HG03457 (cell line): ENCODE results near the gene IKZF2.

Experiments used
- ATAC-seq: cut with Tn5 transposase; IDR thresholded peaks from one replicate; pipeline ENCODE4 v1.9.1; 2021; ENCODE audit warnings: moderate number of reproducible peaks; ENCODE audit not compliant: unreplicated experiment

Gene IKZF2

DNA sequence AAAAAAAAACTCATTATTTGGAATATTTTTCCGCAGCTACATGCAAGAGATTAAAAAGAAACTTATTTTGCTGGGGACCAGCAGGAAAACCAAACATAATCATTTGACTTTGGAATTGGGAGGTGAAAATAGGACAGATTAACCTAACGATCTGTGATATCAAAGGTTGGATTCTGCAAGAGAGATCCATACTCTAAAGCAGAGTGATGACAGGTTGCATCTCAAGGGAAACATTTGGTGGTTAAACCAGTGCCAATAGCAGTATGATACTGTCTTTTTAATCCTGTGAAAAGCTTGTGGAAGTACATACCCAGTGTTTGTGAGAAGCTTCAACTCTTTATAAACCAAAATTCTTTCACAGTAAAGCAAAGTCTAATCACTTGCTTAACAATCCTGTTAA lies 5.3 kb upstream of the IKZF2 start:
- ATAC-seq = no peak

DNA sequence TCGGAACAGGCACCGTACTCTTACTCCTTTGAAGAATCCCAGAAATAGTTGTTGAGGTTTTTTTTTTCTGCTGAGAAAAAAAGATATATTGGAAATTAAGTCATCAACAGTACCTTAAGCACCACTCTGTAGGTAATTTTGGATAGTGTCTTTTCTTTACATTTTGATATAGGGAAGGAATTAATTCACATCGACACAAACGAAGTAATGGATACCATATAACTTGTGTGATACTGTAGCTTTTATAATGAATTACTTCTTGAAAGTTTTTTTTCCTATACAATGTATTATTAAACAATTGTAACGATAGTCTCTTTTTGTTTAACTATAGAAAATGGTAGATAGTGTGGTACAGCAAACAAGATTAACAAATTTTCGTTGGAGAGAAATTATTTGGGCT lies 1.5 kb upstream of the IKZF2 start:
- ATAC-seq = no peak

DNA sequence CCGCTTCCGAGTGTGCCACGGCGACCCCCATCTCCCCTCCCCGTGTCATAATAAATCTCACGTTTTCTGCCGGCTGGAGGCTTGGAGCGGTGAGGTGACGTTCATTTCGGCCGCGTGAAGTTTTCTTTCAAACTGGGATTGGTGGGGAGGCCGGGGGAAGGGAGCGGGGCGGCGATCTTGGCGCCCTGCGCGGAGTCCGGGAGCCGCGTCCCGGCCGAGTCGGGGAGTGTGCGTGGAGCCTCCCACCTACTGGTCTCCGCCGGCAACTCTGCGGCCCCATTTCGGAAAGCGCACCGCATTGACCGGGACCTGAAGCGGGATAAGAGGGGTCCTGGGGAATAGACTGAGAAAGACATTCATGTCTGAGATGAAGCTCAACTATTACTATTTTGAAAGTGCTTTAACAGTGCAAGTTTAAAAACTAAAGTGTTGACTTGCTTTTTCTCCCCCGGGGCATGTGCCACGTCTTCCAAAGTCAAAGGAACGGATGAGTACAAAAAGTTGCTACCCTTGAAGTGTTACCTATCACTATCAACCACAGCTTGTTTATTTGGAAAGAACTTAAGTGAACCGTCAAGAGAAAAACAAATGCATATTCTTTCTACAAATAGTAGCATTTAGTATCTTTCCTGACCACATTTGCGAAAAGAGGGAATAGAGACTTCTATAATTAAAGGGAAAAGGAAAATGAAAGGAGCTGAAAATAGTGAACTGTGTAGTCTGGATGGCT lies 818 bp upstream of the IKZF2 start:
- peak; percentile 15 for ATAC-seq

DNA sequence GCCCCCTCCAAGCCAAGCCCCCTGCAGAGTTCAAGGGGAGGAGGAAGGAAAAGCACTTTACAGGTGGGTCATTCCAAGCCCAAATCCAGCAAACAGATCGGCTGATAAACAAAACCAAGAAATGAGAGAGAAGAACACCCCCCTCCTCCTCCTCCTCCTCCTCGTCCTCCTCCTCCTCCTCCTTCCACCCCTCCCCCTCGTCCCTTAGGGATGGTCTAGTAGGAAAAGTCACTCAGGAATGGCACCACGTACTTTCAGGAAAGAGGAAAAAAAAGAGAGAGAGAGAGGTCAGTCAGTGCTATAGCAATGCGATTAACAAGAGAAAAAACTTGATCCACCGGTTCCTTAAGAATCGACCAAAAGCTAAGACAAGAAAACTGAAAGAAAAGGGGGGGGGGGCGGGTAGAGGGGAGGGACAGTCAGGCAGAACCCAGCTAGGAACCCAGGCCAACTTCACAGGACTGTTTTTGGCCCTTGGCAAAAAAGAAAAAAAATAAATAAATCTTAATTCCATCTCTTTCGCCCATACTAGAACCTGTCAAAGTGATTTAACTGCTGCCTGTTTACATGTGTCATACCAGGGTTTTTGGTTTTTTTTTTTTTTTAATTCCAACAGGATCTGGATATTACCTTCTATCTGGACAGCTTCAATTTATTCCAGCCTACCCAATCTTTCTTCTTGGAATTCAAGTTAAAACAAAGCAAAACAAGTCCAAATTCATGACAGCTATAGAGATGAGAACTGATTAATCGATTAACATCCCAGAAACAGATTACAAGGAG lies 906 bp downstream of the IKZF2 start:
- no peak for ATAC-seq

DNA sequence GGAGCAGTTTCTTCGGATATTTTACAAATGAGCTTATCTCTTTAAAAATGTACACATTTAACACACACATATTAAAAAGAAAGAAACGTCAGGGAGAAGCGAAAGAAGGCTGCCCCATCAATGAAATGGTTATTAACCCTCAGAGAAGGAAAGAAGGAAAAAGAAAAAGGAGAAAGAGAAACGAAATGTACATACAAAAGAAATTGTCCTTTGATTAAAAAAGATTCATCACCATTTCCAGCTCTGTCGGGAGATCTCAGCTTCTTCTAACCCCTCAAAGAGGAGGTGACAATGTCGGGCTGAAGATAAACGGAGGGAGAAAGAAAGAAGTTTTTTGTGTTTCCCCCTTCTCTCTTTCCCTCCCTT lies 1.5 kb downstream of the IKZF2 start:
- ATAC-seq = no peak

DNA sequence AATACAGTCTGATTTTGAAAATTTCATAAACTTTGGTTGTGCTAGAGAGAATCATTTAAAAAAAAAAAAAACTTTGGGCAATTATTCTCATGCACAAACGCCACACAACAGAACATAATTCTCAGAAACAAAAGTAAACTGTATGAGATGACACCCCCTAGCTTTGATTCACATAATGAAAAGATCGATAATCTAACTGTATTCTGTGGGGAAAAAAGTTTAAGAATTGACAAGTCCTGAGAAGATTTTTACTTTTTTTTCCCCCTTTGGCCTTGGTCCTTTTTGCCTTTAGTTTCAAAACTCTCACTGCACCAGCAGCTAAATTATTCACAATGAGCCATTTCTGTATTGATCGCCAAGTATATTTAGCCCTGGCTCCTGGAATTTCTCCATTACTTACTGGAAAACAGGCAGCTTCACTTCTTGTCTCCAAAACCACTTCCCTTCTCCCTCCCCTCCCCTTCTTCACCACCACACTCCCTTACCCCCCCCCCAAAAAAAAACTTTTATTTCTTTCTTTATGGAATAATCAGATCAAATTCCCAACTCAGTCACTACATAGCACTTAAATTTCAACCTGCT lies 2.0 kb downstream of the IKZF2 start:
- no peak for ATAC-seq

DNA sequence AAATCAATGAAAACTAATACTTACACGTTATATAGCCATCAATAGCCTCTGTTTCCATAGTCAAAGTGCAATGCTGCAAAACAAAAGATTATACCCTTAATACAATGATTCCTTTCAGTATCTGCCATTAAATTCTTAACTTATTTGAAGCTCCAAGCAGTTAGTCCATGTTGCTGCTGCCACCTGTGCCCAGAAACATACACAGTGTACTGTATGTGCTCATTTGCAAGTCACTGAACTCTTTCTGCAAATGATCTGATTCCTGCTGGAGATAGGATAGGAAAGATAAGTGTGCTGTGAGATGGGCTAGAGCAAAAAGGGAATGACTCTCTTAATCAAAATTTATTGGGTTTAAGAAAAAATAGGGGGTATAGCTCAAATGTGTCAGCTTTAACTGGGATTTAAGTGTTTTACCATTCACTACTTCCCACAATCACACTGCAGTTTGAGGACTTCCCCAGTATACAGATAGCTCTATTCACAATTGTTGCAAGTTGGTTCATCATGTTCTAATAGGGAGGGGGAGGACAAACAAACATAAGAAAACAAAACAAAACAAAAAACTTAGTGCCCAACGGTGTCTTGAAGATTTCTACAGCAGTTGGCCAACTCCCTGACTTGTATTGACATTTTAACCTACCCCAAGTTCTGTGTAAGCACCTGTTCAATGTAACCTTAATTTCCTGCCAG lies 2.7 kb downstream of the IKZF2 start:
- no peak for ATAC-seq

DNA sequence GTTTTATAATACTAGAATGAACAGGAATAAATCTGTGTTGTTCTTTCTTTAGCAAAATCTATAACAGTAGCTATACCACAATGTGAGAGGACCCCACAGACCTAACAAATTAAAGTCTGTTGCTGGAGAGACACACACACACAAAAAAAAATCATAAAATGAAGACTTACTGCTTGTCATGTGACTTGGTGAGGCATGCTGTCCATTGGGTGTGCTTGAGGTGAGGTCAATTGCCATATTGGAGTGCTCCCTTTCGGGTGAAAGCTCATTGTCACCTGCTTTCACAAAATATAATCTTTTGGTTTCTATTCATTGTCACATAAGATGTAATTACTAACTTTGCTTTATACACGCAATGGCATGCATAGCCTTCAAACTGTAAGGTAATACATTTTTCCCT lies 3.9 kb downstream of the IKZF2 start:
- no peak for ATAC-seq

DNA sequence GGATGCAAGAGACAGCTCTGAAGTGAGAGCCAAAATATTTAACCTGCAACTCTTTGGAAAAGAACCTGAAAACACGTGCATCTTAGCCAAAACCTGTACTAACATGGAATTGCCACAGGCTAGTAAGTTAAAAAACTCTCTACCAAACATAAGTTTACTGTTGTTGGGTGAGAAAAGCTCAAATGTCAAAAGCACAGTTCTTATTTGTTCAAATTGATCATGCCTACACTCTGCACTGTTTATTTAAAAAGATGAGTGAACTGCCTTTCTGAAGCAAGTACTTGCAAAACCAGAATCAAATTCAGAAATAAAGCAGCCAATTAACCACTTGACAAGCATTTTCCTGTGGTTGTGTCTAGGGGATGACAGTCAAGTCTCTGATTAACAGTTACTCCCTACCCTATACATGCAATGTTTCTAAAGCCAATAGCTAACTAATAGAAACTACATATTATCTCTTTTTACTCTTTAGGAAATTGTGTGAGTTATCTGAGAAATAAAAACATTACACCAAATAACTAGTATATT lies 5.6 kb downstream of the IKZF2 start:
- ATAC-seq = no peak

DNA sequence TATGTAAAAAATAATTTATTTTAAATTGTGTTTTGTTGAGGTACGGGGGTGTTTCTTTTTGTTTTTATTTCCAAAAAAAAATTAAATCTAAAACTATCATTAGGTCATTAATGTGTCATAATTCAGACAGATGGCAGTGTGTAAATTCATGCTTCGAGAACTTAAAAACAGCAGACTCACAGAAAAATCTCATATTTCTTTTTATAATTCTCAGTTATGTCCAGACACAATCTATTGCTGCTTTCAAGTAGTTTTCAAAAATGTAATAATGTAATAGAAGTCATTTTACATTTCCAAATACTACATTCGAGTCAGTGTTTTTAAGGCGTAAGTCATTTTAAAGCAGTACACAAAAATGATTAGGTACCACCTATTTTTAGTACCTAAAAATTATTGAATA lies 14.3 kb downstream of the IKZF2 start:
- no peak for ATAC-seq

DNA sequence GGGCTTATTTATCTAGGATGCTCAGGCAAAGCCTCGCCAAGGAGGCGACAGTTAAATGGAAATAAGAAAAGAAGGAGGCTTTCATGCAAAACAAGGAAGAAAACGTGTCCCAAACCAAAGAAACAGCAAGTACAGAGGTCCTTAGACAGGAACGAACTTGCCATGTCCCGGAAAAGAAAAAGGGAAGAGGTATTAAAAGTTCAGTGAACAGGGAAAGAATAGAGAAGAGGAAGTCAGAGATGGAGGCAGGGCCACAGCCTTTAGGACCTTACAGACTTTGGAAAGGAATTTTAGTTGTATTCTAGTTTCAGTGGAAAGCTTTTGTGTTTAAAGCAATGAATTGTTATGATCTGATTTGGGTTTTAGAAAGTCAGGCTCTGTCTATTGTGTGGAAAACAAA lies 22.1 kb downstream of the IKZF2 start:
- no peak for ATAC-seq

DNA sequence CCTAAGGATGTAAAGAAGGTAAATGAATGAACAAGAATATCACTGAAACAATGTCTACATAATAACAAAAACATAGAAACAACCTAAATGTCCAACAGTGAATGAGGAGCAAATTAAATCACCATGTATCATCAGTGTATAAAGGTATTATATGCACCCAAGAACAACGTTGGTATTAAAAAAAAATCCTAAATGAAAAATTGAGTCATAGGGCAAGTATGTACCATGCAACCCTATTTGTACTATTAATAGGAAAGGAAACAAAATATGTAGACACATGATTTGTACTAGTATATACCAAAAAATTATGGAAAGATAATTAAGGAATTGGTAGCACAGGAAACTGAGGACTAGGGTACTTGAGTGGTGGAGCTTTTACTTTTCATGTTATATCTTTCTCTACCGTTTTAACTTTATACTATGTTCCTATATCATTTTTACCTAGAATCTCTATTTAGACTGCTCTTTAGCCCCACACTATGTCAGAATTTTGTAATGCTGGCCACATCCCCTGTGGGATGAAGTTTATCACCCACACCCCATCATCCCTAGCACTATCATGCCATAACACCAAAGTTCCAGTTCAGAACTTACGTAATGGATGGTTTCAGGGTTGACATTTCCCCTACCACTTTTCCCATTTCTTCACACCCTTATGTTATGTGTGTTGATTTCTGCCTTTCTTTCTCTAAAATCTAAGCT lies 25.6 kb downstream of the IKZF2 start:
- ATAC-seq = no peak

DNA sequence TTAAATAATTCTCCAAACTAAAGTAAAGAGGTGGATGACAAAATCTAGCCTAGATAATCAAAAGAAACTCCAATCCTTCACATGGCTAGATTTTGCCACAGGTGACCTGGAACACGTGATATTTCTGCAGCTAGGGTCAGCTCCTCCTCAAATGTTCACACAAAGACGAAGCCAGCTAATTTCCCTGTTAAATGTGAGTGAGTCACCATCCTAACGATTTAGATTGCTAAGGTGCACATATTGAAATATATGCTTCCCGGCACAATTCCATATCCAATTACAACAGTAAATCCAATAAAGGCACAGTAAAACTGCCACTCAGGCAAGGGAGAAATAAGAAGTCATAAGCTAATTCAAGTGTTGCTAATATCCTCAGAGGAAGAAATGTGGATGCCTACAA lies 28.7 kb downstream of the IKZF2 start:
- no peak for ATAC-seq

DNA sequence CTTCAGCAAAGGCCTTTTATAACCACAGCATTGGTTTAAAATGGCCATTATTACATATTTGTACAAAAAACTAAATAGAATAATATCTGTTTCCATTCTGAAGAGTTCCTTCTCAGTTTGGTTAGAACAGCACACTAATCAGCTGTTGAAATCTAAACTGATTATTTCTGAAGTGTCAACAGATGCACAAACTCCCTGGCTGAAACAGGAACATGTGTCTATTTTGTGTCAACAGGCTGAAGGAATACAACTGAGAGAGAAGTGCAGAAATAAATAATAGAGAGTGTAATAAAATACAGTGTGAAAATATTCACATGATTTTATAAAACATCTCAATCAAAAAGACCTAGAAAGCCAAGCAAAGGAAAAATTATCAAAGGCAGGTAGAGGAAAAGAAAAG lies 29.7 kb downstream of the IKZF2 start:
- no peak for ATAC-seq

DNA sequence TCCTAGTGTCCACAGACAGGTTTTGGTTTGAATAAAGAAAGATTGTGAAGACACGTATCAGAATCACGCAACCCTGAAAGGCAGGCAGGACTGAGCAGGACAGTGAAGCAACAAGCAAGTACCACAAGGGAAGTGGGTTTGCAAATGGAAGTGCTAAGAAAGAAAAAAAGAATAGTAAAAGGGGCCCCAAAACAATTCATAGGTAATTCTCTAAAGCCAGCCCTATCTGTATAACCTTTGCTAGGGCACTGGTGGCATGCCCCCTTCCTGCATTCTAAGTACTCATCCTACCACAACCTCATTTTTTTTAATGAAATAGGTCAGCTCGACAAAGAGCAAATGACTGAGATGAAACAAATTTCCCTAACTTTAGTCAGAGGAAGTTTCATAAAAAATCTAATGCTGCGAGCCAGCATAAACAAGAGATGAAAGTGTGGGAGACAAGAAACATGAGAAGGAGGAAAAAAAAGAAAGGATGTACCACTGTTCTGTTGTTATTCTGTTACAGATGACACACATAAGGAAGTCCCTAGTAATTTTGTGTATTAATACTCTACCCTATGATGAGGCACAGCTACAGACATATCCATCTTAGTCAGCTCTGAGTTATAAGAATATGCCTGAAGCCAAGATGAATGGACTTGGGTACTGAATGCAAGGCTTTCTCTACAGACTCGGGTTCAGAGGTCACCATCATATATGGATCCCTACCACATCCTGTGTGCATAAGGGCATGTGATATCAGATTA lies 32.2 kb downstream of the IKZF2 start:
- peak; percentile 61 for ATAC-seq

DNA sequence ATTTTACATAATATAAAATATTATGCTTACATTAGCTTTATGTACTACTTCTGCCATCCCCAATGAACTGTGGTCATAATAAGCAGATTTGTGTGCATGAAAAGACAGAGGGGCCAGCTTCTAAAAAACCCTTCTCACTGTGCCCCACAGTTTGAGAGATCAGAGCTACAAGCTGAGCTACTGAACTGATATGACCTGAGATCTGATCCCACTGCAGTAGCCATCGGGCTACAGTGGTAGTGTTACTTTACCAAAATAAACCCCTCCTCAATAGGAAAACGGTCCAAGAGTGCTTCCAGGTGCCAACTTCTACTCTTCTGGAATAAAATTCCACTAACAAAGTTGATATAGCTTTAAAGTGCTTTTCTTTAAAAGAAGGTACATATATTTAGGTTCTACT lies 43.1 kb downstream of the IKZF2 start:
- no peak for ATAC-seq

DNA sequence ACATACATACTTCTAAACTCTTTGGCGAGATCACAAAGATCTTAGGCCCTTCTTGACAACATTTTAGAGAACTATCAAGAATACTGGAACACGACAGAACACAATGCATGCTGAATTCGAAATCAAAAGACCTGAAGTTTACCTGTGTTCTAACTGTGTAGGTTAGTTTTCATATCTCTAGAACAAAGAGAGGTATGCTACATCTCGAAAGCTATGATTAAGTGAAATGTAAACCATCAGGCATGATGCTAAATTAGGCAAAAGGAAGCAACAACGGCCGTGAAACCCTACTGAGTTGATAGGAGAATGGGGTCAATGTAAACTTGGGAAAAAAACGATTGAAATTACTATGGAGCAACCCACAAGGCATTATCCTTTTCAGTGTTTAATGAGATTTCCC lies 43.7 kb downstream of the IKZF2 start:
- ATAC-seq = no peak

DNA sequence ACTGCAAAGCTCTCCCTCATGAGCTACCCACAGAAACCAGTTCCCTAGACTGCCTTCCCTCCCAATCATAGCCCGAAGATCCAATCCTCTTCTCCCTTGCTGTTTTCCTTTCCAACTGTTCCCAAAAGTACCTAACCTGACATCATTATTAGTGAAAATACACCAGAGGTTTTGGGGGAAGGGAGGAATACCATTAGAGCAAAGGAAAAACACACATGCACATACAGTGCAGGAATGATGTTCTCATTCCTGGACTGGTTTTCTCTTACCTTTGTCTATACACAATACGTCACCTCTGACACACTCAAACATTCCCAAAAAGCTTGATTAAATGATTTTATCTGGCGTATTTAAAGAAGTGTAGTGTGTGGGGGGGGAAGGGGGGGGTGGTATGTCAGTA lies 46.2 kb downstream of the IKZF2 start:
- ATAC-seq = no peak

DNA sequence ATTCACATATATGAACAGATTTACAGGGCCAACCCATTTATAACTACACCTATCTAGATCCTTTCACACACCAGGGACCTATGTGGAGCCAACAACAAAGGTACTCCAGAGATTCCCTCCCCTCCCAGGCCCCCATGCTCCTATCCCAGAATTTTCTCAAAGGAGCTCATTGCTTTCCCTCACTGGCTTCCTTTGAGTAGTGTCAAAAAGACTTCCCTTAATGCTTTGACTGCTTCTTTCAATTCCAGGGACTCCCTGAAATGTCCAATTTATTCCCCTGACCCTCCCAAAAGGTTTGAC lies 46.6 kb downstream of the IKZF2 start:
- no peak for ATAC-seq

DNA sequence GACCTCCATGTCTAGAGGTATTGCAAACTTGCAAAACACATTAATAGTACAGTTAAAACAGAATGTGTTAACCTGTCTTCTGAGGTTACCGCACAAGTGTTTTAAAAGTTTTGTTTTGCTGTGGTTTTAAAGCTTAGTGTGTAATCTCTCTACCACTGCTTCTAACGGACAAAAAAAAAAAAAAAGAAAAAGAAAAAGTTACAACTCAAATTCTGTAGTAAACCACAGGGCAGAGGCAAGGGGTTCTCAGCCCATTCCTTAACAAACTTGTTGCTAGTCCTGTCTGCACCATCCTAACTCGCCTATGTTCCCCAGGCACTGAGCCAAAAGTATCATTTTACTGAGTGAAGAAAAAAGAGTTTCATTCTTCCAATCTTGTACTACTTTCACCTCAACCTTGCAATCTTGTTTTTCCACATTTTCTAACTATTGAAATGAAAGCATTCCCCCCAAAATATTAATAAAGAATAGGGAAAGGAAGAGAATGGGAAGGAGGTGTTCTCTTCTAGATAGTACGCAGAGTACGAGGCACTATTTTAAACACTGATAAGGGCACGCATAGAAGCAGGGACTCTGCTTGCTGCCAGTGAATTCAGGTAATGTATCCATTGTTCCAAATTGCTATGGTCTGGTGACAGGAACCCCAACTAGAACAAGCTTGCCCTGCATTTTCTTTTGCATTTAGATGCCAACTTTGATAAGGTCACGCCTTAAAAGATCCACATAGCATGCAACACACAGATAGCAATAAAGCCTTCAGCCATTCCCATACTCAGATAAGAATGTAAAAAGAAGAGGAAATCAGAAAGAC lies 47.1 kb downstream of the IKZF2 start:
- ATAC-seq = no peak
